T47D (cell line): ENCODE results near the gene GPER1.
A peak's percentile ranks its signal among the peaks of the same experiment; 100 is the strongest.

ENCODE experiments used
- DNase-seq, 2 experiments: peaks; one replicate each; pipeline versions ENCODE4 v3.0.0 to v3.0.0-alpha.2; 2011 to 2012; ENCODE audit warnings: low read depth in 1 of 2, low spot score in 1 of 2
- JUND ChIP-seq: IDR thresholded peaks from 2 replicates; pipeline ENCODE4 v1.6.1; 2012; ENCODE audit warnings: low read depth
- in situ Hi-C: cut with HindIII; loops from 2 replicates; pipeline ENCODE4 v1.10.0; 2016; ENCODE audit warnings: low sequenced_read_pairs, low pct_unique_long_range_greater_than_20kb

Gene GPER1

DNA sequence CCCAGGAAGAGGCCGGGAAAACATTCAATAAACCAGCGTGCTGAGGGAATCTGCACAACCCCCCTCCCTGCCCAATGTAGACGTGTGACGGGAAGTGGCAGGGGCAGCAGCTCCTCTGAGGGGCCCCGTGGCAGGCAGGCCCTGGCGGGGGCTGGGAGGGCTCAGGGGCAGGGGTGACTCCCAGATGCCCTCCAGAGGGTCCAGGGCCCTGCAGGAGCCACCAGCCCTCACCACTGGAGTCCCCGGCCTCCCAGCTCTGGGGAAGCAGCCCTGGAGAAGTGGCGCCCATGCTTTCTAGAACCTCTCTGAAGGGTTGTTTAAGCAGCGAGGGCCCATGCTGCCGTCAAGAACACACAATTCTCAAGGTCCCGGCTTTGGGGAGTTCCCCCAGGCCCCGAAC, 8.4 kb upstream of the GPER1 start:
- DNase-seq = no peak
- no peak for TF ChIP-seq JUND
- in situ Hi-C loops = no loop called here

DNA sequence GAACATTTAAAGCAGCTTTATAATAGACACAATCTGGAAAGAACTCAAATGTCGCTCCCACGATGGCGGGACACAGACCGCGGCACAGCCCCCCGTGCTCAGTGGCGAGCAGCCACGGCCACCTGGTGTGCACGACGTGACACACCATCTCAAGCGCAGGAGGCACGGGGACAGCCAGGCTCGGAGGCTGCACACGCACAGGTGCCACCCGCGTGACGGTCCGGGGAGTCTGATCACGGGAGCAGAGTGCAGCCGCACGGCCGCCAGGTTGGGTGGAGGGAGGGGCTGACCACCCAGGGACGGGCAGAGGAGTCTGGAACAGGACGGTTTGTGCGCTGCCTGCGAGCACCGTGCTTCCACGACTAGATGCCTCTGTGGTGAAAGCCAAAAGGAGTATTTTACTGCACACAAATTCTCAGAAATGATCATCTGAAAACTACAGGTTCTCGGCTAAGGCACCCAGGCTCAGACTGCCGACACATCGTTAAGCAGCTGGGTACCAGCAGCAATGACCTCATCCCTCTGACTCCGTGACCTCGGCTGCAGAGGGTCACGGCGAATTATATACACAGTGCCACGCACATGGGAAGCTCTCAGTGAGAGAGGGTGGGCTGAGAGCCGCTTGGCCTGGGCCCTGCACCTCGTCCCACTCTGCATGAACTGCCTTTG, 7.5 kb upstream of the GPER1 start:
- in situ Hi-C loops = no loop called here

DNA sequence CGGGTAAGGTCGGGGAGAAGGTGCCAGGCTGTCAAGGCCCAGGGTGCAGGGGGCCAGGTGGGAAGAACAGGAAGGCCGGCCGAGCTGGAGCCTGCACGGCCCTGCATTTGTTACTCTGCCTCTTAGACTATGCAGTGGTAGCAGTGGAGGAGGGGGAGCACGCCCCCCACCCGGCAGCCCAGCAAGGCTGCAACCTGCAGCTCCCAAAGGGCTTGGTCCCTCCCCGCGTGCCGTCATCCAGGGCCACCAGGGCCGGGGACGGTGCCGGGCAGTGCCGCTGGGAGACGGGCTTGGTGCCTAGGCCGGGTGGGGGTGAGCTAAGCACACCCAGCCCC, 7.0 kb upstream of the GPER1 start:
- in situ Hi-C loops = no loop called here

More for the DNA sequence above, 7.5 kb upstream of the GPER1 start:
- no peak for TF ChIP-seq JUND
- no peak for DNase-seq

DNA sequence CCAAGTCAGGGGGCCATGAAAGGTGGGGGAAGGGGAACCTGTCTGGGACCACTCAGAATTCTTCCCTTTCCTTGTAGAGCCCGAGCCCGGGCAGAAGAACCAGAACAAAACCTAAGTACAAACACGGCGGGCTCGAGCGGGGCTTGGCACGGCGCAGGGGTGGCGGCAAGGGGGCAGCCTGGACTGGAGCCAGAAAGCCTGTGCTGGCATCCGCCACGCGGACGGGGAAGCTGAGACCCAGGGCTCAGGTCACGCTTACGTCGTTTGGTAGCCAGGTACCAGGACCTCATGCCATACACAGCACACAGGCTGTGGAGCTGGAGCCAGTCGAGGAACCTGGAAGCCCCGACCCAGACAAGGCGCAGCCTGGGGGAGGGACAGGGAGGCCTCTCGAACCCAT, 6.6 kb upstream of the GPER1 start:
- no peak for DNase-seq
- in situ Hi-C loops = no loop called here
- TF ChIP-seq JUND = no peak

More for the DNA sequence above, 7.0 kb upstream of the GPER1 start:
- no peak for TF ChIP-seq JUND
- no peak for DNase-seq

DNA sequence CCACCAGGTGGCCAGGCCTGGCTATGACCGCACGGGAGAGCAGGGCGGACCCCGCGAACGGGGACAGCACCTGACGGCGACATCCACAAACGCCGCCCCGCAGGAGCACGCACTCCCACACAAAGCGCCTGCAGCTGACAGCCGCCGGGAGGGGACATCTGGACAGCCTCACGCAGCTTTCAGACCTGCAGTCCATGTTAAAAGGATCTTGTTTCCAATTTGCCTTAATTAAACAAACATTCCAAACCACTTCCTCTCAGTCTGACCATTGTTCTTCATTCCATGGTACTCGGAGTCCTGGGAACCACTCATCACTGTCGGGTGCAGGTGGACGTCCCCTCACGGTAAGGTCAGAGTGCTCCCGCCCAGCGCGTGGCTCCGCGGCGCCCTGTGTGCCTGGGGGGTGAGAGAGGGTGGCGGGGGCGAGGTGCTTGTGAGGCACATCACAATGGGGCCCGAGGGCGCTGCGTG, 5.9 kb upstream of the GPER1 start:
- no peak for DNase-seq
- in situ Hi-C loops = no loop called here
- no peak for TF ChIP-seq JUND

DNA sequence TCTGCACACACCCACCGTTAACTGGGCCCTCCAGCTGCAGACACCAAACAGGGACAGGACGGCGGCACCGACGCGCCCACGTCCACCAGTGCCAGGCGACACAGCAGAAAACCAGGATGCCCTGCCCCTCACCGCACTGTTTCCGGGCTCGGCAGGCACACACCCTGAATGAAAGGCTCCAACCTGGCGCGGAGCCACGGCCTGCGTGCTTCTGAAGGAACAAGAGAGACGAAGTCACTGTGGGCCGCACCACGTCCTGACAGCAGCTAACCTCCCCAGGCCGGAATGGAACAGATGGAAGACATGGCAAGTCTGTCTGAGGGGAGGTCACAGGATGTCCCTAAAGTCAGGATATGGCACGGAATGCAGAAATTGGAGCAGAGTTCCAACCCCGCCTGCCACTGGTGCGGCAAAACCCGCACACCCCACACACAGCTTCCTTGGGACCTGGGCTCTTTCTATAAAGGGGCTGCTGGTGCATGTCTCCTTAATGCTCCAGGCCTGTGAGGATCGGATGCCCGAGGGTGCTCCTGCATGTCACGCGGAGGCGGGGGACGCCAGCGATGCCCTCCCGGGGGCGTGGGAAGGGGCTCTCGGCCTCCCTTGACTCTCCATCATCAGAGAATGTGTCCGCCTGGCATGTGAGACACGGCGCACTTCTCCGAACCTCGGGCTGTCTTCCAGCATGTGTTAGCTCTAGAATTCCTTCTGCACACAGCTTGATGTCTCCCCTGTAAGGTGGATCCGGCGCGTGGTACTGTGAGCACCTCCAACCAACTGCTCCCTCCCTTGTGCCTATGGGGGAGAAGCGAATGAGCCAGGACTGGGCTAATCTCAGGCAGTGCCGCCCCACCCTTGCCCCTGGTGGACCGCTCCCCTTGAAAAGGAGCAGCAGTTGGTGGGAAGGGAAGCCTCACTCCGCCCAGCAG, 3.9 kb upstream of the GPER1 start:
- no peak for DNase-seq
- in situ Hi-C loops = no loop called here
- no peak for TF ChIP-seq JUND

DNA sequence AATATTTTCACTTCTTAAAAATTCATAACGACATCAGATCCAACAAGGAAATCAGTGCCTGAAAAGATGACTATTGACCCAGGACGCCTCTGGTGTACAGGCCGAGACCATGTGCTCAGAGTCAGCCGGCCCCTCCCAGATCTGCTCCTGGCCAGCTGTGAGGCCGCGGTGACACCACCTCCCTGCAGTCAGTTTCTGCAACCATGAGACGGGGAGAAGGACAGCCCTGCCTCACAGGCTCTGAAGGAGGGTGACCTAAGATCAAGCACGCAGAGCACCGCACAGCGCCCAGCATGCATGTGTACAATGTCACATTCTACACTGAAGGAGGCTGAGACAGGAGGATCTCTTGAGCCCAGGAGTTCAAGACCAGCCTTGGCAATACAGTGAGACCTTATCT, 2.6 kb upstream of the GPER1 start:
- in situ Hi-C loops = no loop called here
- no peak for TF ChIP-seq JUND
- DNase-seq = no peak

DNA sequence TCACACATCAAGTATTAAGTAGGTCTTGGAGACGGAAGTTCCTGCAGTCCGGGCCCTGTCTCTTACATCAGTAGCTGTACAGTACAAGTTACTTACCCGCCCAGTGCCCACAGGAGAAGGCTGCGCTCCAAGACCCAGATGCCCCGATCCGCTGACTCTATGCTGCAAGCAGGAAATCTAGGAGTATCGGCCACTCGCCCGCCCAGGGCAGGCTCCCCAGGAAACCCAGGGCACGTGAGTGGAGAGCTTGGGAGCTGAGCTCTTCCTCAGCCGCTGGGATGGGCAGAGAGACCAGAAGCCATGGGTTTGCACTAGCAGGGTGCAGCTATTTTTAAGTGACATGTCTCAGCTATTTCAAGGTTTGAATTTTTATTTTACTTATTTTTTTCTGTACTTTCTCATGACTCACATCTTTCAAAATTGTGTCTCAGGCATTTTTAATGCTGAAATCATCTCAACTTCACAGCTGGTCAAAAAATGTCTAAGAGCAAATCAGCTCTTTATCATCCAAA, 1.9 kb upstream of the GPER1 start:
- no peak for TF ChIP-seq JUND
- no peak for DNase-seq
- in situ Hi-C loops = no loop called here

DNA sequence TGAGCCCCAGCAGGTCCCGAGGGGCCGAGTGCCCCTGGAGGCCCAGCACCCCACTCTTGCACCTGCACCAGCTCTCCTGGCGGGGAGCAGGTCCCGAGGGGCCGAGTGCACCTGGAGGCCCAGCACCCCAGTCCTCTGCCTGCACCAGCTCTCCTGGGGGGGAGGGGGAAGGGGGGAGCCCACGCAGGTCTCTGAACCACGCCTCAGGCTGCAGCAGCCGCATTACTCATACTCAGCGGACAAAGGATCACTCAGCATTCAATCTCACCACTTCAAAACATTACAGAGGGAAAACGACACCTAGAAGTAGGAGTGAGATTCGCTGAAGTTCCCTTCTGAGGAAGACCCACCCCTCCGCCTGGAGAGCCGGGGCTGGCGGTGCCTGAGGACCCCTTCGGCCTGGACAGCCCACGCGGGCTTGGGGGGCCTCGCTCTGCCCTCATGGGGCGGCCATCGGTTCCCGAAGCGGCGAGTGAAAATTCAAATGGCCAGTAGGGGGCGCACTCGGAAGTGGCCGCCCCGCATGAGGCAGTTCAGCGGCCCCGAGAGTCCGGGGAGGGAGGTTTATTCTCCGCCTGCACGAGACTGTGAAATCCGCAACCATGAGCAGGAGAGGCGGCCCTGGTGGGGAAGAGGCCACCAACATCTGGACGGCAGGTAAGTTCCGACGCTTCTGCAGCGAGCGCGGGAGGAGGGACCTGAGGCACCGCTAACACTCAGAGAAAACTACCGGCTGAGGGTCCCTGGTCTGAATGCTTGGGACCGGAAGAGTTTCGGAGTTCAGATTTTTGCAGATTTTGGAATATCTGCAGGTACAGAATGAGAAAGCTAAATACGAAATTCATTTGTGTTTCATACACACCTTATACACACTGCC, 1.1 kb upstream of the GPER1 start:
- no peak for TF ChIP-seq JUND
- in situ Hi-C loops = no loop called here
- peak; percentile 69 to 92 for DNase-seq

DNA sequence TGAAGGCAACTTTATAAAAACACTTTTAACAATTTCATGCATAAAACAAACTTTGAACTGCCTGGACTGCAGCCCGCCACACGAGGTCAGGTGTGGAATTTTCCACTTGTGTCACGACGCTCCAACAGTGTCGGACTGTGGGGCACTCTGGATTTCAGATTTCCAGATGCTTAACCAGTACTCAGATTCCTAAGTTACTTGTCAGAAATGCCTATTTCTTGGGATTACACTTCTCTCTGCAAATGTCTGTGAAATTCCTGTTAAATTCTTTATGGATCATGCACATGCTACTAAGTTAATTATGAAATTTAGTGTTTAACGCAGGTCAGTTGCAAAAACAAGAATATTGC, 473 bp upstream of the GPER1 start:
- TF ChIP-seq JUND = no peak
- in situ Hi-C loops = no loop called here
- no peak for DNase-seq

DNA sequence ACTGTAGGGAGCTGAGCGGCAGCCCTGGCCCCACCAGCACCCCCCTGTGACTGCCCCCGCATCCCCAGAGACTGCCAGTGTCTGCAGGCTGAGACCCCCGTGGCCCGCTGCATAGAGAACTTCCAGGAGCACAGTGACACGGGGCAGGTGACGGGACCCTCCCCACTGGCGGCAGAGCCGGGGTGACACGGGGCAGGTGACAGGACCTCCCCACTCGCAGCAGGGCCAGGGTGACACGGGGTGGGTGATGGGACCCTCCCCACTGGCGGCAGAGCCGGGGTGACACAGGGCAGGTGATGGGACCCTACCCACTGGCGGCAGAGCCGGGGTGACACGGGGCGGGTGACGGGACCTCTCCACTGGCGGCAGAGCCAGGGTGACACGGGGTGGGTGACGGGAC, 2.3 kb downstream of the GPER1 start:
- TF ChIP-seq JUND = no peak
- no peak for DNase-seq
- in situ Hi-C loops = no loop called here
